ENCODE data around the gene CBFA2T3.
"Not testable (repeated sequence)": the region's sequence is repeated elsewhere in the genome, so short reads cannot be mapped to it uniquely, and the experiment has no call there.

The CBFA2T3 gene

DNA sequence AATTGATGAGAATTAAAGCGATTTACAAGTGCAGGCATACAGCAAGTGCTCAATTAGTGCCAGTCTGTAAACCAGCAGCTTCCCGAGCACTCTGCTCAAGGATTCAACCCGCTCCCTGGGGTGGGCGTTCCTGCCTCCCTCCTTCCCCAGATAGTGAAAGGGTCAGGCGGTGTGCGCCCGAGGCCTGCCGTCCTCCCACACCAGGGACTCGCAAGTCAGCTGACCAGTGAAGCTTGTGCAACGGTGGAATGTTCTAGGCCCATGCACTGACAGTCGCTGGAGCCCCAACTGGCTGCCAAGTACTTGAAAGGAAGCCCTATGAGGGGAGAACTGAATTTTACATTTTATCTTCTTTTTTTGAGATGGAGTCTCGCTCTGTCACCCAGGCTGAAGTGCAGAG lies 57.1 kb downstream of the CBFA2T3 start:
- no peak for DNase-seq

DNA sequence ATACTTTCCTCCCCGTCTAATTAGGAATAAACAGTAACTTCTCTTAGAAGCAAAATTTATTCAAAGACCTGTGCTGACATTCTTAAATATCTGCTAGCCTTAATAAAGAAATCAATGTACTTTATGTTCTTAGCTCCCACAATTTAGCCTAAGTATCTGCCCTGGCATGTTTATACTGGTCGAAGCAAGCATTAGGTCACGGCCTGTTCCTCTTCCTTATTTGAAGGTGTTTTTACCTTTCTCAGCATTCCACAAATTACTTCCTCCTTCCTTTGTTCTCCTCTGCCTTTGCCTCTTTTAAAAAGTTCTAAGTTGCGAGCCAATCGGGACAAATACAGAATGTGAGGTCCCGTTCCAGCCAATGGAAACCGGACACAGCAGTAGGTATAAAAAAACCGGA lies 58.1 kb downstream of the CBFA2T3 start:
- DNase-seq, result not testable (repeated sequence)

DNA sequence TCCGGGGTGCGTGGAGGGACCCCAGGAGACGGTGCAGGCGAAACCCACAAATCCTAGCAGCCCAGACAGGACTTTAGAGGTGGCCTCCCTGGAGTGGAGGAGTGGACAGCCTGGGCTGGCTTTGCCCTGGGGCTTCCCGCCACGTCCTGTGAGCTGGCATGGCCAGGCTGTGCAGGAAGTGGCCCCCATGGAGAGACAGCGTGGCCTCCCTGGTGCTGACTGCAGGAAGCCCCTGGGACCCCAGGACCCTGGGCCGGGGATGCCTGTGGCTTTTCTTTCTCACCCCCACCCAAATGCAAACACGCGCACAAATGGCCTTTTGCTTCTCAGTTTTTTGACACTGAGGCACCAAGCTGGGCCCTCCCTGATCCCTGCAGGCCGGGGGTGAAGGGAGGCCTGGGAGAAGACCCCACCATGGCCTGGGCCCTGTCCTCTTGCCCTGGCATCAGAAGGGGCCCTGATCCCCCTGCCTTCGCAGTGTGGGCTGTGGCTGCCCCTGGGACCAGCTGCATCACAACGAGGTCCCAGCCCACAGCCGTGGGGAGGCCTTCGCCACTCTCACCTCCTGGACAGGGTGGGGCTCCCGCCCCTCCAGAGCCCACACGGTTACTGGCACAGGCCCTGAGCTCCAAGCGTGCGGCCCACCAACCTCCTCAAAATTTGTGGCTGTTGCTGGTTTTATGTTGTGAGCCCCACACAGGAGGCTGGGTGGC lies 58.9 kb downstream of the CBFA2T3 start:
- DNase-seq, result no peak

DNA sequence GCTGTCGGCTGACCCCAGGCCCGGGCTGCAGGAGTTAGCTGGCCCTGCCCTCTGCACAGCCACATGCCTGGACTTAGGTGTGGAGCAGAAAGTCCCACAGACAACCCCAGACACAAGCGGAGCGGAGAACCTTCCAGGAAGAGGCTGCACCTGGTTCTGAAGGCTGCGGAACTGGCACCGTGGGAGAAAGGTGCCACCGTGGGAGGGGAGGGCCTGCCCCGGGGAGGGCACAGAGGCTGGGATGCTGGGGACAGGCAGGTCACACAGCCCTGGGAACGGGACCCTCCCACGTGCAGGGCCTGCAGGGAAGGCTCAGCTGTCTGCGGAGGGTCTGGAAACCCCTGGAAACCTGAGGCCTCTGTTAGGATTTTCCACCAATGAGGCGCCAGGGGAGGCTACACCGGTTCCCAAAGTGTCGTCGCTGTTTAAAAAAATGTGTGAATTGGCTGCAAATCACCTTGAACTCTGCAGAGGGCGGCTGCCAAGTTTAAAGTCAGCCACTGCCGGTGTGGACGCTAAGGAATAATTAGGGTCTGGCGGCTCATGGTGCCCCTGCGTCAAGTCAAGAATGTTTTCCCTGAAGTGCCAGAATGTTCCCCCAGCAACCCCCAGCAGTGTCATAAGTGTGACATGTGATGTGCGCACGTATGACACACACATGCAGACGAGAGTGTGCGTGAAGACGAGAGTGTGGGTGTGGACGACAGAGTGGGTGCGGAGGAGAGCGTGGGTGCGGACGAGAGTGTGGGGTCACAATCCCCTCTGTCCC lies 59.7 kb downstream of the CBFA2T3 start:
- DNase-seq, result no peak

DNA sequence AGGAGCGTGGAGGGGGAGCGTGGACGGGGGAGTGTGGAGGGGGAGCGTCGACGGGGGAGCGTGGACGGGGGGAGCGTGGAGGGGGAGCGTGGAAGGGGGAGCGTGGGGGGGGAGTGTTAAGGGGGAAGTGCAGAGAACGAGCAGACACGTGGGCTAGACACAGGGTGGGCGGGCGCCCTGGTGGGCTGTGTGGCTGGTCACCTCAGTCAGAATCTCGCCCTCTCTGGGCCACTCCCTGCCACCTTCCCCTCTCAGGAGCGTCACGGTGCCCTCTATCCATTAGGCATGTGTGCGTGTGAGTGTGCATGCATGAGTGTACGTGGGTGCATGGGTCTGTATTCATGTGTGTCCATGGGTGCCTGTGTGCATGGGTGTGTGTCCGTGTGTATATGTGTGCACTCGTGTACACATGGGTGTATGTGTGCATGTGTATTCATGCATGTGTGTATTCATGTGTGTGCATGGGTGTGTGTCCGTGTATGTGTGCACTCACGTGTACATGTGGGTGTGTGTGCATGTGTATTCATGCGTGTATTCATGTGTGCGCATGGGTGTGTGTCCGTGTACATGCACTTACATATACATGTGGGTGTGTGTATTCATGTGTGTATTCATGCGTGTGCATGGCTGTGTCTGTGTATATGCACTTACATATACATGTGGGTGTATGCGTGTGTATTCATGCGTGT lies 61.2 kb downstream of the CBFA2T3 start:
- DNase-seq, result no peak

DNA sequence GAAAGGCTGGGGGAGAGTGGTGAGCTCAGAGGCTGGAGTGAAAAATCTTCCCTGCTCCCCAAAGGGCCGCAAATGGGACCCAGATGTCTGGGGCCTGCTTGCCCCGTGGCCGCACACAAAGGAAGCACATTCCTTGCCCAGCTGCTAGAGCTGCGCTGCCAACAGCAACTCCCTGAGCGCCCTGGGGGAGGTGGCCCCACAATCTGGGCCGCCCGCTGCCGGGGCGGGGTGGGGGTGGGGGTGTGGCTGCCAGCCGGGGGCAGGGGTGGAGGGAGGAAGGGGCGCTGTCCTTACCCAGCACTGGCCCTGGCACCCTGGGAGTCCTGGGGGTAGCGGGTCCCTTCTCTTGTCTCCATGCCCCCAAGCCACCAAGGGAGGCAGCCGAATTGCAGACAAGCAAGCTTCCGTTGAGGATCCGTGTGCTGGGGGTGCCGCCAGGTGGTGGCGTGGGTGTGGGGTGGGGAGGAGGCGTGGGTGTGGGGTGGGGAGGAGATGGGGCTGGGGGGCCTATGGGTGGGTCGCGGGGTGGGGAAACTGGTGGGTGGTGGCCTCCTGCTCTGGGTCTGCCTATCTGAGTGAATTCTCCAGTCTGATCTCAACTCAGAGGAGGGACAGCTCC lies 62.1 kb downstream of the CBFA2T3 start:
- no peak for DNase-seq

DNA sequence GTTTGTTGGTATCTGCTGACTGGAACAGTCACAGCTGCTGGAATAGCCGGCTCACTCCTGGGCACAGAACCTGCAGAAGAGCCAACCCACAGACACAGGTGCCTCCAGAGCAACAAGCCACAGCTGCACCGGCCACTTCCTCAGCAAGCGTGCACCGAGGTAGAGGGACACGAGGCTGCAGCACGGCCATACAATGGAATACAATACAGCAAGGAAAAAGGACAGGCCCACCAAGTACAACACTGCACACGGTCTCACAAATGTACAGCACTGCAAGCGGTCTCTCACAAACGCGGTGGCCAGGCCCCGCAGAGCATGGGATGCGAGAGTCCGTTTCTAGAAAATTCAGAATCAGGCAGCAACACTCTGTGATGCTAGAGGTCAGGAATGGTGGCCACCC lies 63.1 kb downstream of the CBFA2T3 start:
- no peak for DNase-seq

DNA sequence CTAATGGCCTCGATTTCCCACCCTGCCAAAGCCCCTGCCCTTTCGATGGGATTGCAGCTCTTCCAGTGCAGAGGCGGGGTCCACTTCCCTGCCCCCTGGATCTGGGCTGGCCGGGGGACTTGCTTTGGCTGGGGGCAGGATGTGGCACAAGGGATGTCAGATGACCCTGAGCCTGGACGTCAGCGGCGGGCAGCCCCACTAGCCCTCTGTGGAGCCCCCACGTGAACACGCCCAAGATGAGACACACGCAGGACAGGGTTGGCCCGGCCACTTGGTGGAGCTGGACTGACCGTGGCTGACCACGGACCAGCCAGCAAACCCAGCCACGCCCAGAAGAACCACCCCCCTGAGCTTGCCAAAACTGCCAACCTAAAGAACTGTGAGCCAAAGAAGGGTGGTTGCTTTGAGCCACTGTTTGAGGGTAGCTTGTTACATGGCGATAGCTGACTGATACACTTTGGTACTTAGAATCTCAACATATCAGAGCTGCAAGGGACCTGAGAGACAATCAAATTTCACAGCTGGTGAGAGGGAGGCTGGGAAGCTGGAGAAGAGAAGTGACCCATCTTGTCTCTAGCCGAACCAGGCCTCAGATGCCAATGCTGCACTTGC lies 63.9 kb downstream of the CBFA2T3 start:
- DNase-seq, result no peak

DNA sequence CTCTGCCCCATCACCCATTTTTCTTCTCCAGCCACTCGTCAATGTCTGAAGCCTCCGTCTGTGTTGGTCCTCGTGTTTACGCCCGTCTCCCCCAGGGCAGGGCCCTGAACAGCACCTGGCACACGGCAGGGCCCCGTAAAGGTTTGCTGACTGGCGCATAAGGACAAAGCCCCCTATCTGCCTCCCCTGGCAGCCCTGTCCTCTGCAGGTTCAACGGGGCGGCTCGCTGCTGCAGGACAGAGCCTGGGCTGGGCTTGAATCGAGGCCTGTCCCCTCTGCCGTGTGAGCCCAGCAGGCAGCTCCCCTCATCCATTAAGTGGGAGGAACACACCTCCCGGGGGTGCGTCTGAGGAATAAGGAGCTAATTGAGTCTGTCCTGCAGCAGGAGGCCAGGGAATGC lies 64.5 kb downstream of the CBFA2T3 start:
- no peak for DNase-seq

DNA sequence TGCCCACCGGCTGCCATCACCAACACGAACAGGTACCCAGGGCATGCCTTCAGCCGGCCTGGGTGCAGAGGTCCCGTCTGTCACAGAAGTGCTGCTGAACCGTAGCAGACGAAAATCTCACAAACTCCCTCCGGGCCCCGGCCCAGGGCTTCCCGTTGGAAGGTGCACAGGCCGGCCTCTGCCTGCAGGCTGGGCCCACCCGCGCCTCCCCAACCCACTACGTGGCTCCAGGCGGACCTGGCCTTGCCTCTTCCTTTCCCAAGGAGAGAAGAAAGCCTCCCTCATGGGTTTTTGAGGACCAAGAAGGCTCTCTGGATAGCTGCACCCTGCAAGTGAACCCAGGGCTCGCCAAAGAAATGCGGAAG lies 65.1 kb downstream of the CBFA2T3 start:
- DNase-seq, result no peak

DNA sequence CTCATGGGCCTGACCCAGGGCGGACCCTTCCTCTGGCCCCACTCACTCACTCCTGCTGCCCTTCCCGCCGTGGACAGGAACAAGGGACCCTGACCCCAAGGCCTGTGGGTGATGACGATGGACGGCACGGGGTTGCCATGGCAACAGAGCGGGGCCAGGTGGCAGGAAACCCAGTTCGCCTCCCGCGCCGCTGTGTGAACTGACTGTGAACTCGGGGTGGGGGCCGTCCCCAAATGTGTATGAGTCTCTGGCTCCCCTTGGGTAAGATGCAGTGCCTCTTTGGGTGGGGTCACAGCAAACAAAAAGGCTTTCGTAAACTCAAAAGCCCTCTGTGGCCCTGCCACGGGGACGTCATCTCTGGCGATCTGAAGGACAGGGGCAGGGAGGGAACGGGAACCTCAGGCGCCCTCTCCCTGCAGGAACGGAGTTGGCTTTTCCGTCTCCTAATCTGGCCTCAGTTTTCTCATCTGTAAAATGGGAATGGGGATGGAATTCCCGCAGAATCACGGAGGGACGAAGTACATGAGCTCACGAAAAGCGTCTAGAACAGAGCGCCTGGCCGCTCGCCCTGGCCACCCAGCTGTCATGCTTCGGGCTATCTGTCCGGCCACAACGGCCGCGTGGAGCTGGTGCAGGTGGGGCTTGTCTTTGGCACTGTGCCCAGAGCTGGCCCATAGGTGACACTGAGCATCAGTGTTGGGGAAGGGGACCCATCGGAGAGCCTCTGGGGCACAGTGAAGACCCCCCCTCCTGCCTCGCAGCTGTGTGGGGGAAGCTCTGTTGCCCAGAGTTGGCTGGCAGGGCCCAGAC lies 65.7 kb downstream of the CBFA2T3 start:
- DNase-seq, result no peak

DNA sequence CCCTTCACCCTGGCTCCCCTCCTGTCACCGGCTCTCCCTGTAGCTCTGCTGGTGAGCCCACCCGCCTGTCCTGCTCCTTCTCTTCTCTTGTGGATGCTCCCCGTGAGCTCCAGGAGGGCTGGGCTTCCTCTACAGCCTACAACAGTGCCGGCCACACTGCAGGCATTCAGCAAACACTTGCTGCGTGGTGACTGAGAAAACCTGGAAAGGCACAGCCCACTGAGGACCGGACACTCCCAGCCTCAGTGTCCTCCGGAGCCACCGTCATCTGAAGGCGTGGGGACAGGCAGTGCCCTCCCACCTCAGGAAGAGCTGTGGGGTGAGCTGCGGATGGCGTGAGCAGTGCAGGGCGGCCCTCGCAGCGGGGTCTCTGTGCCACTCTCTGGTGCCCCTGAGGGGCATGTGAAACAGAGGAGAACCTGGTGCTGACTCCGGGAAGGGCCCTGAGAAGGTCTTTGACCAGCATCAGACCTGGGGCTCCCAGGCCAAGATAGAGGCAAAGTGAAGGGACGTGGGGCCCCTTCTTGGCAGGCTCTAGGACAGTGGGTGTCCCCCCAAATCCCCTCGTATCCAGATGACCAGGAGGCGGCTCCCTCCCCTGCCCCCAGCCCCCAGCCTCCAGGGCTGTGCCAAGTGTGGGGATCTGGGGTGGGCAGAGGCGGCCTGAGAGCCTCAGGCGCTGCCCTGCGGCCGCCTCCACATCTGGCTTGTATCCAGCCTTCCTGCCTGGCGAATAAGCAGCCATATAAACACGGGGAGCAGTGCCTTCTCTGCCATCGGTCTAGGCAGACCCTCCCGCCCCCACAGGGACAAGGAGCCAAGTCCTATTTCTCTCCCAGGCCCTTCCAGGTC lies 66.5 kb downstream of the CBFA2T3 start:
- DNase-seq, result no peak

DNA sequence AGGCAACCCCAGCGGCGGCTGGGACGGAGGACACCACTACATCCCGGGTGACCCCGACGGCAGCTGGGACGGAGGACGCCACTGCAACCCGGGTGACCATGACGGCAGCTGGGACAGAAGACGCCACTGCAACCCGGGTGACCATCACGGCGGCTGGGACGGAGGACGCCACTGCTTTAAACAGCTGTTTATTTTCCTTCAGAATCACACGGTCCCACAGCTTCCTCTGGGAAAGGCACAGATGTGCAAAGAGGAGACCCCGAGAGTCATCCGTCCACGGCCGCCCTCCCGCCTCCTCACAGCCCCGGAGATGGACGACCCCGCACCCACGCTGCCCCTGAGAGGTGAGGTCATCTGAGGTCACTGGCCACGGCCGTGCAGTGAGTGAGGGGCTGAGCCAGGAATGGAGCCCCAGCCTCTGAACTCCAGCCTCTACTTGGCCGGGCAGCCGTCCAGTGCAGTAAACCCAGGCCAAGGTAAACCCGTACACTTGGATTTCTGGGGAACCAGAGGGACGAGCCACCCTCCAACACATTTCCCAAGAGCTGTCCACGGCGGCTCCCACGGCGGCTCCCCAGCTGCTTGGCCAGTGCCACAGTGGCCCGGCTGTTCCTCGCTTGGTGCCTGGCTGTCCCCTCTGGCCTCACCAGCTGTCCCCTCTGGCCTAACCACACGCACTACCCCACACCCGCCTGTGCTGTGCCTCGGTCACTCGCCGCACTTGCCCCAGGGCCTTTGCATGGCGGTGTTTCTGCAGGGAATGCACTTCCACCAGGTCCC lies 67.4 kb downstream of the CBFA2T3 start:
- no peak for DNase-seq

DNA sequence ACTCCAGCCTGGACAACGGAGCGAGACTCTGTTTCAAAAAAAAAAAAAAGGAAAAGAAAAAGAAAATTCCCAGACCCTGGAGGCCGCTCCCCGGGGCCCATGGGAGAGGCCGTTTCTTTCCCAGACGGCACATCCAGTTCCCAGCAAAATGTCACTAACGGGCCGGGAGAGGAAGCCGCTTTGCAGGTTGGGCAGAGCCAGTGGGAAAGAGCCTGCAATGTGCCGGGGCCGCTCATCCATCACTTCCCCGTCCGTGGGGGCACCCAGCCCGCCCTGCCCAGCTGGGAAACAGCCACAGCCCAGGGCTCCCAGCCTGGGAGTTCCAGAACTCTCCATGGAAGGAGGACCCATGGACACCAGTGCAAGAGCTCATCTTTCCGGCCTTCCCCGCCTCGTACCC lies 68.7 kb downstream of the CBFA2T3 start:
- no peak for DNase-seq

DNA sequence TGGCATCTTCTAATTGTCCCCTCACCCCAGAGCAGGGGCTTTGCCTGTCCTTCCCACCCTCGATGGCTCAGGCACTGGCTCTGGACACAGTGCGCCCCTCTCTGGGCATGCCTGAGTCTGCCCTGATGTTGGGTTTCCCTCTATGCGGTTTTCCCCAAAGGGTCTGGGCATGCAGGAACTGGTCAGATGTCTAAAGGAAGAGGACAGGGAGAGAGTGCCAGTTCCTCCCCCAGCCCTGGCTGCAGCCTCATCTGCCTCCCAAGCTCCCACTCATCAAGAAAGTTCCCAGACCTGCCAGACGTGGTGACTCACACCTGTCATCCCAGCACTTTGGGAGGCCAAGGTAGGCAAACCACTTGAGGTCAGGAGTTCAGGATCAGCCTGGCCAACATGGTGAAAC lies 69.2 kb downstream of the CBFA2T3 start:
- no peak for DNase-seq

DNA sequence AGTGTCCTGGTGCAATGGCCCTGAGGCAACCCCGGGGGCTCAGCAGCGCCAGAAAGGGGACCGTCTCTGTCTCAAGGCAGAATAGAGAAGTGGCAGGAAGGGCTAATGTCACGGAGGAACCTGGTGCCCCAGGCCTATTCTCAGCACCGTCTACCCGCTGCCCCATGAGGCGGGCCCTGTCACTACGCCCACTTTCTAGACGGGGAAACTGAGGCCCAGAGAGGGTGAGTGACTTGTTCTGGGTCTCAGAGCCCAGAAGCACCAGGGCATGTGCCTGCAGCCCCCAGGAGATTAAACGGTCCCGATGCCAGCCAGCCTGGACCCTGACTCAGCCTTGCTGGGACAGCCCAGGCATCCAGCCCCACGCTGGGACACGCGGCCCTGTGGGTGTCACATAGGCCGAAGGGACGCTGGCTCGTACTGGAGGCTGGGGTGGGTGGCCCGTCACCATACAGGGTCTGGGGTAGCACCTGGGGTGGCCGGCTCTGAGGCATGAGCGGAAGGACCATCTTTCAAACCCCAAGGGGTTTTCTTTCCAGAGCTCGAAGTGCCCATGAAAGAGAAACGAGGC lies 70.4 kb downstream of the CBFA2T3 start:
- DNase-seq, result no peak

DNA sequence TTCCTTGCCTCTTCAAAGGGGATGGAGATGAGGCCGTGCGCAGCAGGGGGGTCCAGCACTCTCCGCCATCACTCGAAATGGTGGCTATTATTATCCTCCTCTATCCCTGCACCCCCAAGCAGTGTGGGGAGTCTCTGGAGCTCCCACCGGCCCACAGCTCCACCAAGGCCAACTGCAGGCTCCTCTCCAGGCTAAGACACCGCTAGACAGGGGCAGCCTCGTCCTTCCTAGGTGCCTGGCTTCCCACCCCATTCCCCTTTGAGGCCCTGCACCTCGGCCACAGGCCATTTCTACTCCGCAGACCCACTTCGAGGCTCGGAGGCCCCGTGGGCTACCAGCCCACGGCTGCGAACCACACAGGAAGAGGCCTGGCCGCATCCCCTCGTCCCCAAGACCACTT lies 71.0 kb downstream of the CBFA2T3 start:
- DNase-seq, result no peak

DNA sequence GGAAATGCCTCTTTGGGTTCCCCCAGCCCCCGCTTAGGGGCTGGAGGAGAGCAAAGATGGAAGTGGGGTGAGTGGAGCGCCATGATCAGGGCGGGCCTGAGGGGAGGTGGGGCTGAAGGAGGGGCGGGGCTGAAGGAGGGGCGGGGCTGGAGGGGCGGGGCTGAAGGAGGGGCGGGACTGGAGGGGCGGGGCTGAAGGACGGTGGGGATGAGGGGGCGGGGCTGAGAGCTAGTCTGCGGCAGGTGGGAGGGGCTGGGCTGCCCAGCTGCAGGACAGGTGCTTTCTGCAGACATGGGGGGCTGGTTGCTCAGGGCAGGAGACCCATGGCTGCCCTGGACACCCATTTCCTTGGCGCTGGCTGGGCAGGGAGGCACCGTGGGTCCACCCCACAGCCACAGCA lies 71.4 kb downstream of the CBFA2T3 start:
- DNase-seq, result no peak

DNA sequence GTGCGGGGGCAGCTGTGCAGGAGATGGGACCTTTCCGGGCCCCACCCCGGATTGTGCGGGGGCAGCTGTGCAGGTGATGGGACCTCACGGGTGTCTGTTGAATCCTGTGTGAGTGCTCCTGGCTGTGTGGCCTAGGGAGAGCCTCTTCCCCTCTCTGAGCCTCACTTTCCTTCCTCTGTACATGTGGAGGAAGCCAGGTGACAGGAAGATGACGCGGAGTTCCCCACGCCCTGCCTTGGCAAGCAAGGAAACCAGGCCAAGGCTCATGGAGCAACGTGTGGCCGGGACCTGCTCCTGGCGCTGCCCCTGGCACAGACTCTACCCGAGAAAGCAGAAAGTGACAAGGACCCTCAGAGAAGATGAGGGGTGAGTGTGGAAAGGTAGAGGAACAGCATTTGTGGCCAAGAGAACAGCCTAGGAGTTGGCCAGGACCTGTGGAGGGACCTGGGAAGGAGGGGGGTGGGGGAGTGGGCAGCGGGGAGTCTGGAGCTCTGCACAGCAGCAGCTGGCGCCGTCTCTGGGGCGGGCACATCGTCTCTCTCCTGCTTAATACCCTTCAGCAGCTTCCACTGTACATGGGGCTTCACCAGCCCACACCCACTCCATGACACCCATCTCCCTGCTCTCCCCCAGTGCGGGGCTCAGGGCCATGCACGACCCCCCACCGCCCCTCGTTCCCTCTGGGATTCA lies 72.2 kb downstream of the CBFA2T3 start:
- no peak for DNase-seq

DNA sequence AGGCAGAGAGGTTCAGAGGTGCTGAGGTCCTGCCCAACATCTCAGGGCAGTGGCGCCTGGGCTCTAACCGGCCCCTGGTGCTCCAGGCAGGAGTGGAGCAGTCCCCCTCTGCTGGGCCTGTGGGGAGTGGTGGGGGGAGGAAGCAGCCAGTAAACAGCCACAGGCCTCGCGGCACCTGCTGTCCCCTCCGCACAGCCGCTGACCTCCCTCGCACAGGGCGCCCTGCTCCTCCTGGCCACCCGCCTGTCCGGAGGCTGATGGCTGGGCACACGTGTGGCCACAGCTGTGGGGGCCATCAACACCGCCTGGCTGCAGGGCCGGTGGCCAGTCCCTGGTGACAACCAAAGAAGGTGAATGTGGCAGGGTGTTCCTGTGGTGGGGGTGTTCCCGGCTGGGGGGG lies 73.7 kb downstream of the CBFA2T3 start:
- DNase-seq, result no peak

Data from NCI-H187 treated with DMSO at 0.1 percent for 48 hours (cell line).